Subcutaneous adipose tissue (tissue), 4 donors: ENCODE measurements around the gene PDE4B. TPM values are rescaled to one million over a fixed set of nuclear protein-coding genes. Genes with fewer than 3 reads are reported as not detected.

Source experiments
- CTCF ChIP-seq: fragments of 450-650 bp; IDR thresholded peaks from one replicate; pipeline ENCODE4 v1.5.1; 2016; ENCODE audit warnings: low read depth, mild to moderate bottlenecking, control low read depth, antibody characterized with exemption, moderate library complexity
- total RNA-seq, 4 donors: library from RNA; depleted of rRNA; stranded (reverse); fragments of >200 nt; gene quantifications; one replicate each; pipeline ENCODE4 v1.1.0, GENCODE V29; 2016

PDE4B gene
- total RNA-seq, 4 donors from 2014 or later, result 8.5 to 31.8 (median 15.5) TPM

GRCh38 chr1:66285618-66286270 is 493.0 kb downstream of the PDE4B start:
- no peak for TF ChIP-seq CTCF

GRCh38 chr1:66286307-66286706 is 493.6 kb downstream of the PDE4B start:
- no peak for TF ChIP-seq CTCF

DNA sequence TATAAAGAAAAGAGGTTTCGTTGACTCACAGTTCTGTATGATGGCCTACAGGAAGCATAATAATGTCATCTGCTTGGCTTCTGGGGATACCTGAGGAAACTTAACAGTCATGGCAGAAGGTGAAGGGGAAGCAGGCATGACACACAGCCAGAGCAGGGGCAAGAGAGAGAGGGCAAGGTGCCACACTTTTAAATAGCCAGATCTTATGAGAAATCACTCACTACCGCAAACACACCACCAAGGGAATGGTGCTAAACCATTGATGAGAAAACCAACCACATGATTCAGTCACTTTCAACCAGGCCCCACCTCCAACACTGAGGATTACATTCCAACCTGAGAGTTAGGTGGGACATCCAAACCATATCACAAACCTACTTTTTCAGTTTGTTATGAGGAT is 495.4 kb downstream of the PDE4B start:
- no peak for TF ChIP-seq CTCF

- no peak for TF ChIP-seq CTCF
Measured at GRCh38 chr1:66290761-66291530, 498.3 kb downstream of the PDE4B start.

GRCh38 chr1:66291531-66291864 is 498.8 kb downstream of the PDE4B start:
- TF ChIP-seq CTCF, result no peak

GRCh38 chr1:66292305-66292704 is 499.6 kb downstream of the PDE4B start:
- no peak for TF ChIP-seq CTCF

GRCh38 chr1:66292944-66293343 is 500.2 kb downstream of the PDE4B start:
- TF ChIP-seq CTCF, result no peak
